HG02938 (cell line): ENCODE data around the gene EPS8L1.
A peak's percentile ranks its signal among the peaks of the same experiment; 100 is the strongest.
"Not testable (repeated sequence)": the region's sequence is repeated elsewhere in the genome, so short reads cannot be mapped to it uniquely, and the experiment has no call there.

ENCODE experiments used
- ATAC-seq: cut with Tn5 transposase; IDR thresholded peaks from one replicate; pipeline ENCODE4 v1.9.1; 2021; ENCODE audit warnings: mild to moderate bottlenecking, moderate library complexity; ENCODE audit not compliant: unreplicated experiment

The EPS8L1 gene

GRCh38 chr19:55048446-55048845 is 27.2 kb upstream of the EPS8L1 start:
- ATAC-seq = no peak

- no peak for ATAC-seq
Measured at GRCh38 chr19:55050749-55051532, 24.7 kb upstream of the EPS8L1 start.

GRCh38 chr19:55053735-55054134 is 21.9 kb upstream of the EPS8L1 start:
- ATAC-seq = no peak

GRCh38 chr19:55056827-55057226 is 18.8 kb upstream of the EPS8L1 start:
- ATAC-seq = no peak

- no peak for ATAC-seq
Measured at GRCh38 chr19:55058781-55059610, 16.7 kb upstream of the EPS8L1 start.

- ATAC-seq = not testable (repeated sequence)
Measured at GRCh38 chr19:55060287-55060686, 15.4 kb upstream of the EPS8L1 start.

GRCh38 chr19:55062735-55063491 is 12.8 kb upstream of the EPS8L1 start, which contains the start of gene RDH13:
TSS of gene RDH13 (minus strand) at chr19:55063148. CDS start at chr19:55063032, 116 bp downstream.
- ATAC-seq = peak; percentile 72

- no peak for ATAC-seq
Measured at GRCh38 chr19:55063492-55063843, 12.2 kb upstream of the EPS8L1 start.

GRCh38 chr19:55065516-55065915 is 10.2 kb upstream of the EPS8L1 start:
- ATAC-seq = not testable (repeated sequence)

GRCh38 chr19:55066107-55066709 is 9.5 kb upstream of the EPS8L1 start:
- no peak for ATAC-seq

GRCh38 chr19:55067869-55068268 is 7.8 kb upstream of the EPS8L1 start:
- no peak for ATAC-seq

- ATAC-seq = no peak
Measured at GRCh38 chr19:55068950-55069864, 6.5 kb upstream of the EPS8L1 start.

- ATAC-seq = no peak
Measured at GRCh38 chr19:55069865-55070197, 5.8 kb upstream of the EPS8L1 start.

GRCh38 chr19:55070466-55071128 is 5.1 kb upstream of the EPS8L1 start:
- ATAC-seq = no peak

GRCh38 chr19:55071129-55071502 is 4.6 kb upstream of the EPS8L1 start:
- no peak for ATAC-seq

- no peak for ATAC-seq
Measured at GRCh38 chr19:55071913-55072312, 3.8 kb upstream of the EPS8L1 start.

- no peak for ATAC-seq
Measured at GRCh38 chr19:55076321-55076720, 652 bp downstream of the EPS8L1 start.

GRCh38 chr19:55077106-55077505 is 1.4 kb downstream of the EPS8L1 start:
- no peak for ATAC-seq

GRCh38 chr19:55078996-55079395 is 3.3 kb downstream of the EPS8L1 start:
- ATAC-seq = no peak
